Measurements from ENCODE around the gene OR6K3.

DNA sequence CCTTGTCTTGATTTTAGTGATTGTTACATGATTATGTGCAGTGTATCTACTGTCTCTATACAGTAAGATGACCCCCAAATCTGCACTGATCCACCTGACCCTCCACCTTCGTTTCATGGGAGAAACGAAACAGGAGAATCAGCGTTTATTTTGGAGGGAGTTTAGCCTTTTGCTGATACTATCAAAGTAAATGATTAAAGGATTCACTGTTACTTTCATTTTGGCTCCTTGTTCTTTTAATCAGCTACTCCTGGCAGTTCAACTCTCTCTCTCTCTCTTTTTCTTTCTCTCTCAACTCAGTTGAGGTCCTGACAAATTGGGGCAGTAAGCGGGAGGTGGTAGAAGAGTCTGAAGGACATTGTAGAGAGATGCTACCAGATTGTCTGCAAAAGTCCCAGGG lies 9.9 kb upstream of the OR6K3 start:
- TF ChIP-seq ZNF501 (CRISPR knock-in tag; IDR thresholded peaks at IDR 0.05) (no peak), USF2 (IDR thresholded peaks at IDR 0.05; ENCODE audit: low read depth, low read length) (no peak), USF2 (CRISPR knock-in tag; IDR thresholded peaks at IDR 0.05; ENCODE audit: borderline replicate concordance) (no peak), ZNF710 (CRISPR knock-in tag; IDR thresholded peaks at IDR 0.05; ENCODE audit: borderline replicate concordance) (no peak), POLR2A (IDR thresholded peaks at IDR 0.05; ENCODE audit: insufficient read depth in 1 of 2, low read depth in 2 of 2, low read length in 2 of 2) (no peak), MAZ (IDR thresholded peaks at IDR 0.05; ENCODE audit: borderline replicate concordance, low read depth, low read length) (no peak), MAZ (CRISPR knock-in tag; IDR thresholded peaks at IDR 0.05; ENCODE audit: low read depth) (no peak), ETS1 (CRISPR knock-in tag; IDR thresholded peaks at IDR 0.05) (no peak), NFE2L2 (IDR thresholded peaks at IDR 0.05; ENCODE audit: low read length) (no peak), ZNF232 (CRISPR knock-in tag; IDR thresholded peaks at IDR 0.05; ENCODE audit: borderline replicate concordance) (no peak), EZH2 (conservative IDR thresholded peaks at IDR 0.05; ENCODE audit: low read depth, low read length) (no peak), ZNF414 (CRISPR knock-in tag; IDR thresholded peaks at IDR 0.05) (no peak), EED (CRISPR knock-in tag; IDR thresholded peaks at IDR 0.05) (no peak)
- TF ChIP-seq, protein P1, sequence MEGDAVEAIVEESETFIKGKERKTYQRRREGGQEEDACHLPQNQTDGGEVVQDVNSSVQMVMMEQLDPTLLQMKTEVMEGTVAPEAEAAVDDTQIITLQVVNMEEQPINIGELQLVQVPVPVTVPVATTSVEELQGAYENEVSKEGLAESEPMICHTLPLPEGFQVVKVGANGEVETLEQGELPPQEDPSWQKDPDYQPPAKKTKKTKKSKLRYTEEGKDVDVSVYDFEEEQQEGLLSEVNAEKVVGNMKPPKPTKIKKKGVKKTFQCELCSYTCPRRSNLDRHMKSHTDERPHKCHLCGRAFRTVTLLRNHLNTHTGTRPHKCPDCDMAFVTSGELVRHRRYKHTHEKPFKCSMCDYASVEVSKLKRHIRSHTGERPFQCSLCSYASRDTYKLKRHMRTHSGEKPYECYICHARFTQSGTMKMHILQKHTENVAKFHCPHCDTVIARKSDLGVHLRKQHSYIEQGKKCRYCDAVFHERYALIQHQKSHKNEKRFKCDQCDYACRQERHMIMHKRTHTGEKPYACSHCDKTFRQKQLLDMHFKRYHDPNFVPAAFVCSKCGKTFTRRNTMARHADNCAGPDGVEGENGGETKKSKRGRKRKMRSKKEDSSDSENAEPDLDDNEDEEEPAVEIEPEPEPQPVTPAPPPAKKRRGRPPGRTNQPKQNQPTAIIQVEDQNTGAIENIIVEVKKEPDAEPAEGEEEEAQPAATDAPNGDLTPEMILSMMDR (CRISPR knock-in tag; IDR thresholded peaks at IDR 0.05): no peak
- TF ChIP-seq, protein P2, sequence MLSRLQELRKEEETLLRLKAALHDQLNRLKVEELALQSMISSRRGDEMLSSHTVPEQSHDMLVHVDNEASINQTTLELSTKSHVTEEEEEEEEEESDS (CRISPR knock-in tag; IDR thresholded peaks at IDR 0.05; ENCODE audit: borderline replicate concordance): no peak
